Muscle of back (tissue), 13 donors: ENCODE data around the gene LSM14A. TPM values are rescaled to one million over a fixed set of nuclear protein-coding genes. Genes with fewer than 3 reads are reported as not detected.
"Not testable (repeated sequence)": the region's sequence is repeated elsewhere in the genome, so short reads cannot be mapped to it uniquely, and the experiment has no call there.

ENCODE experiments used
- DNase-seq, 3 donors: peaks; one replicate each; pipeline versions ENCODE4 v3.0.0 to v3.0.0-alpha.2; 2013
- long read RNA-seq, 9 donors: transcript quantifications; one replicate each; lab custom pipeline, GENCODE V29; 2026
- polyA plus RNA-seq, 10 donors: library from polyadenylated mRNA; unstranded; fragments of 120-200 nt; gene quantifications; one replicate each; pipeline ENCODE4 v1.2.1, GENCODE V29; 2013; ENCODE audit not compliant: insufficient read length in 10 of 10

The LSM14A gene
- polyA plus RNA-seq, result 100 to 1,000 TPM in 2 of 10 donors, 10 to 100 TPM in 8; 66.4 to 125 (median 86.1) TPM
- long read RNA-seq, donor 1, transcript LSM14A-203 (10 exons, 3,596 nt), result major isoform, 7 of 78 reads
- long read RNA-seq, donor 1, partial matches to known transcripts, result 66 of 78 reads
- long read RNA-seq, donor 1, other reads (novel, unspliced or antisense), result 0 of 78 reads
- long read RNA-seq, donor 2, transcript LSM14A-203 (10 exons, 3,596 nt), result major isoform, 7 of 27 reads
- long read RNA-seq, donor 2, partial matches to known transcripts, result 14 of 27 reads
- long read RNA-seq, donor 2, other reads (novel, unspliced or antisense), result 0 of 27 reads
- long read RNA-seq, donor 3, result 0 reads
- long read RNA-seq, donor 4, transcript LSM14A-203 (10 exons, 3,596 nt), result major isoform, 6 of 15 reads
- long read RNA-seq, donor 4, partial matches to known transcripts, result 6 of 15 reads
- long read RNA-seq, donor 4, other reads (novel, unspliced or antisense), result 0 of 15 reads
- long read RNA-seq, donor 5, transcript LSM14A-203 (10 exons, 3,596 nt), result major isoform, 9 of 51 reads
- long read RNA-seq, donor 5, partial matches to known transcripts, result 36 of 51 reads
- long read RNA-seq, donor 5, other reads (novel, unspliced or antisense), result 0 of 51 reads
- long read RNA-seq, donor 6, transcript LSM14A-203 (10 exons, 3,596 nt), result major isoform, 5 of 38 reads
- long read RNA-seq, donor 6, partial matches to known transcripts, result 28 of 38 reads
- long read RNA-seq, donor 6, other reads (novel, unspliced or antisense), result 0 of 38 reads
- long read RNA-seq, donor 7, transcript LSM14A-201 (11 exons, 3,424 nt), result minor isoform, 5 of 81 reads
- long read RNA-seq, donor 7, transcript LSM14A-203 (10 exons, 3,596 nt), result major isoform, 6 of 81 reads
- long read RNA-seq, donor 7, partial matches to known transcripts, result 67 of 81 reads
- long read RNA-seq, donor 7, other reads (novel, unspliced or antisense), result 0 of 81 reads
- long read RNA-seq, donor 8, transcript LSM14A-203 (10 exons, 3,596 nt), result major isoform, 5 of 27 reads
- long read RNA-seq, donor 8, partial matches to known transcripts, result 16 of 27 reads
- long read RNA-seq, donor 8, other reads (novel, unspliced or antisense), result 0 of 27 reads
- long read RNA-seq, donor 9, partial matches to known transcripts, result 0 of 2 reads
- long read RNA-seq, donor 9, other reads (novel, unspliced or antisense), result 0 of 2 reads

DNA sequence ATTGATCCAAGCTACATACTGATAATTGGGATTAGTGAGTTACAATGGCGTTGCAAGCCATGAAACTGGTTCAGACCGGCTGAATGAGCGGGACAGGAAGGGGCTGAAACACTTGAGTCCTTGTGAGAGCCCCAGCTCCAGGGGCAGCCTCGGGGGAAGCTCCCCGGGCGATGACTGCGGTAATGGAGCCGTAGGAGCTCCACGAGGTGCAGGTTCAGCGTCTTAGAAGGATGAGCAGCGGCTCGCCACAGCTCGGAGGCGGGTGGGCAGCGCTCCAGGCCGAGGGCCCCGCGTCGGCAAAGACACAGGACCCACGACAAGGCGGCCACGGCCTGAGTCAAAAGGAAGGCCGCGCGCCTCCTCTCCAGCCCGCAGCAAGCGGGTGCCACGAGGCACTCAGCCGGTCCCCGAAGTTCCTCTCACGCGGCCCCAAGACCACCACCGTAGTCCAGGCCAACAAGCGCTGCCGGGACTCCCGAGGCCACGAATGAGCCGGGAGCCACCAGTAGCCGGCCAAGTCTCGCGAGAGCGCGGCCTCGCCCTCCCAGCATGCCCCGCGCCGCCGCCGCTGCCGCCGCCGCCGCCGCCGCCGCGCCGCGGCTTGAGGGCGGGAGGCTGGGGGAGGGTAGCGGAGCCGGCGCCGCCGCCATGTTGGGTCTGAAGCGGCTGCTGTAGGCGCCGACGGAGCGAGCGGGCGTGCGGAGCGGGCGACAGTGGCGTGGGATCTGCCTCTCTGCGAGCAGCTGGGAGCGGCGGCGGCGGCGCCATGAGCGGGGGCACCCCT is at the start of gene LSM14A:
Gene LSM14A, plus strand, starts transcription at position 628 of the 784 bp plus-strand sequence. Its CDS starts 139 bp downstream, at position 767.
- DNase-seq, result peak; percentile 91 to 97 (median 94)

DNA sequence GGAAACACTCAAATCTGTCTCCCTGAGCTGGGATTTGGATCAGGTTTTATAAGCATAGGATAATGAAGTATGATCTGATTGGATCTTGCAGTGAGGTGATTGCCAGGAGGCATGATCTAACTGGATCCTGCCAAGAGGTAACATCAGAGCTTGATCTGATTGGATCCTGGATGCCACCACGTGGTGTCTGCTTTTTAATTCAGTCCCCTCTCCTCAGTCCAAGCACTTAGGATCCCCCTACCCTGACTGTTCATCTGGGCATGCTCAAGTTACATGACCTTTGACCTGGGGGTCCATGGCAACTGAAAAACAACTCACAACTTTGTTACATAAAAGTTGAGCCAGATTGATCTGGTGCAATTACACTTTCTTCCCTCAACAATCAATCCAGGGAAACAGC is 47.5 kb upstream of the LSM14A start:
- DNase-seq, result no peak

DNA sequence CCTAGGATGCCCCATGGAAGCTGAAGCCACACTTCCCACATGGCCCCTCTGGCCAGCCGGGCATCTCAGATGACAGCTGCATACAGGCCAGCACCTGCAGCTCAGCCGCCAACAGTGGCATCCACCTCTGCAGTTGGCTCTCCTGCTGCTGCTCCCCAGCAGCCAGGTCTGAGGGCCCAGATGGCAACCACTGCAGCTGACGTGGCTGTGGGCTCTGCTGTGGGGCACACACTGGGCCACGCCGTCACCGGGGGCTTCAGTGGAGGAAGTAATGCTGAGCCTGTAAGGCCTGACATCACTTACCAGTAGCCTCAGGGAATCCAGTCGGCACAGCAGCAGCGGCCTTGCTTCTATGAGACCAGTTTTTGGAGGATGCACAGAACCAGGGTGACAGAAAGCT is 45.3 kb upstream of the LSM14A start:
- DNase-seq, result no peak

DNA sequence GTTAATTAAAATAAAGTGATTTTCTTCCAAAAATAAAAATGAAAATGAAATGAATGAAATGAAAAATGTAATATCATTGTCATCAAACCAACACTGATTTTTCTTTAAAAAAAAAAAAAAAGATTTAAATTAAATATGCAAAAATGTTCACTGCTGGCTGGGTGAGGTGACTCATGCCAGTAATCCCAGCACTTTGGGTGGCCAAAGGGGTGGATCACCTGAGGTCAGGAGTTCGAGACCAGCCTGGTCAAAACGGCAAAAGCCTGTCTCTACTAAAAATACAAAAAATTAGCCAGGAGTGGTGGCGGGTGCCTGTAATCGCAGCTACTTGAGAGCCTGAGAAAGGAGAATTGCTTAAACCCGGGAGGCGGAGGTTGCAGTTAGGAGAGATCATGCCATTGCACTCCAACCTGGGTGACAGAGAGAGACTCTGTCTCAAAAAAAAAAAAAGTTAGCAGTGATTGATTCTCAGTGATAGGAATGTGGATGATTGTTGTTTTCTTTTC is 44.6 kb upstream of the LSM14A start:
- no peak for DNase-seq

DNA sequence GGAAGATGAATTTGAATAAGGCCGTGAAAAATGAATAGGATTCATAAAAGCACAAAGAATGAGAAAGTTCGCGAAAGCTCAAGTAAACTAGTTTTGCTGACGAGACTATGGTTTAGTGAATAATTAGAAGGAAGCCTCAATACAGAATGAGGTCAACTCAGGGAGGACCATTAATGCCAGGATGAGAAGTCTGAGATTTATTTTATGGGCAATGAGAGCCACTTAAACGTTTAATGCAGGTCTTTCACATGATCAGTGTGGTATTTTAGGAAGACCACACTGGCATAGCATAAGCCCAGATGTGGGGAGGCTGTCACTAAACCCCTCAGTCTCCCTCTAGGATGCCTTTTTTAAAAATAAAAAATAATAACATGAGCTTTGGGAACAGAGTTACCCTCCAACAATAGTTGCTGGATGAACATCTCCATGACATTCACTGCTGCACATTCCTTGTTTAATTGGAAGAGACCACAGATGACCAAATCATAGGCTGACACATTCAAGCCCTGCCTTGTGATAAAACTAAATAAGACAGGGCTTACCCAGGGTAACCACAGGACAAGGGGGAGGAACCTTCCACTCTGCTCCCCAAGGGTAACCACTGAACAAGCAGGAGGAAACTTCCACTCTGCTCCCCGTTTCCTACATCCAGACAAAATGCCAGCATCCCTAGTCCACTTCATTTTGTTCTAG is 43.6 kb upstream of the LSM14A start:
- no peak for DNase-seq

DNA sequence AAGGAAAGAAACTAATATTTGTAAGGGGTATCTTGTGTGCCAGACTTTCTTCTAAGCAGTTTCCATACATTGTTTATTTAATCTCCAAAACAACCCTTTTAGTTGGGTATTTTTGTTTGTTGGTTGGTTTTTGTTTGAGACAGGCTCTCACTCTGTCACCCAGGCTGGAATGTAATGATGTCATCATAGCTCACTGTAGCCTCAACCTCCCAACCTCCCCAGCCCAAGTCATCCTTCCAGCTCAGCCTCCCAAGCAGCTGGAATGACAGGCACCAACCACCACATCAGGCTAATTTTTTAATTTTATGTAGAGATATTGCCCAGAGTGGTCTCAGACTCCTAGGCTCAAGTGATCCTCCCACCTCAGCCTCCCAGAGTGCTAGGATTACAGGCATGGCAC is 41.2 kb upstream of the LSM14A start:
- DNase-seq, result no peak

DNA sequence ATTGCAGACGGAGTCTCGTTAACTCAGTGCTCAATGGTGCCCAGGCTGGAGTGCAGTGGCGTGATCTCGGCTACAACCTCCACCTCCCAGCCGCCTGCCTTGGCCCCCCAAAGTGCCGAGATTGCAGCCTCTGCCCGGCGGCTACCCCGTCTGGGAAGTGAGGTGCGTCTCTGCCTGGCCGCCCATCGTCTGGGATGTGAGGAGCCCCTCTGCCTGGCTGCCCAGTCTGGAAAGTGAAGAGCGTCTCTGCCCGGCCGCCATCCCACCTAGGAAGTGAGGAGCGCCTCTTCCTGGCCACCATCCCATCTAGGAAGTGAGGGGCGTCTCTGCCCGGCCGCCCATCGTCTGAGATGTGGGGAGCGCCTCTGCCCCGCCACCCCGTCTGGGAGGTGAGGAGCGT is 40.2 kb upstream of the LSM14A start:
- not testable (repeated sequence) for DNase-seq

DNA sequence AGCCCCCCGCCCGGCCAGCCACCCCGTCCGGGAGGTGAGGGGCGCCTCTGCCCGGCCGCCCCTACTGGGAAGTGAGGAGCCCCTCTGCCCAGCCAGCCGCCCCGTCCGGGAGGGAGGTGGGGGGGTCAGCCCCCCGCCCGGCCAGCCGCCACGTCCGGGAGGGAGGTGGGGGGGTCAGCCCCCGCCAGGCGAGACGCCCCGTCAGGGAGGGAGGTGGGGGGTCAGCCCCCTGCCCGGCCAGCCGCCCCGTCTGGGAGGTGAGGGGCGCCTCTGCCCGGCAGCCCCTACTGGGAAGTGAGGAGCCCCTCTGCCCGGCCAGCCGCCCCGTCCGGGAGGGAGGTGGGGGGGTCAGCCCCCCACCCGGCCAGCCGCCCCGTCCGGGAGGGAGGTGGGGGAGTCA is 39.6 kb upstream of the LSM14A start:
- DNase-seq, result not testable (repeated sequence)

DNA sequence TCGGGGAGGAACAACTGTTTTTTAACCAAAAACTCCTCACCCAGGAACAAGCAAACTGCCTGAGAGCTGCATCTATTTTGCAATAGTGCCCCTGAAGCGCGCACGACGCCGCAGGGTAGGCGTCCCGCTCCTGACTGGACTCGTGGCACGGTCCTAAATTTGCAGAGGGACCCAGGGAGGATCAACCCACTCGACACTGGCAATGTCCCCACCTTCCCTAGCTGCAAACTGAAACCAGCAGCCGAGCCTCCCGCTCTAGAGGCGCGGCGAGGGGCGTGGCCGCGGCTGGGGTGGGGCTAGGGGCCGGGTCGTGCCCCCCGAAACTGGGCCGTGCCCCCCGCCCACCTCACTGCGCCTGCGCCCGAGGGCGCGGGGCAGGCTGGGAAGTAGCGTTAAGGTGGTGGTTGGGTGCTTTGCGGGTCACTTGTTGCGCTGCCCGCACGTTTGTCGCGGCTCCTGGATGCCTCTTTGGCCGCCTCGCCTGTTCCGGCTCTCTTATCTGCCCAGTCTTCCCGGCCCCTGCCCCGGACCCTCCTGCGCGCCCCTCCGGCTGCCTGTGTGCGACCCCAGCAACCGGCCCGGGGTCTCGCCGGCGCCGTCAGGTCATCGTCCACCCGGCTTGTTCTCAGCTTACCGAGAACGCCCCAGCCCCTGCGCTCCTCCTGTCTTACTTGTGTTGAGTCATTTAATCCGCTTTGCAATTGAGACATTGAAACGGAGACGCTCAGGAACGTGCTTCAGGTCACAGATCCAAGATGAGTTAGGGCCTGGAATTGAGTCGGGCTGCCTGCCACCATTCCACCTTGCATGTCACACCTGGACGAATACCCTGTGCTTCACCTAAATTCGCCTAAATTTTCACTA is 37.9 kb upstream of the LSM14A start:
- DNase-seq, result peak; percentile 83 to 93 (median 90)

DNA sequence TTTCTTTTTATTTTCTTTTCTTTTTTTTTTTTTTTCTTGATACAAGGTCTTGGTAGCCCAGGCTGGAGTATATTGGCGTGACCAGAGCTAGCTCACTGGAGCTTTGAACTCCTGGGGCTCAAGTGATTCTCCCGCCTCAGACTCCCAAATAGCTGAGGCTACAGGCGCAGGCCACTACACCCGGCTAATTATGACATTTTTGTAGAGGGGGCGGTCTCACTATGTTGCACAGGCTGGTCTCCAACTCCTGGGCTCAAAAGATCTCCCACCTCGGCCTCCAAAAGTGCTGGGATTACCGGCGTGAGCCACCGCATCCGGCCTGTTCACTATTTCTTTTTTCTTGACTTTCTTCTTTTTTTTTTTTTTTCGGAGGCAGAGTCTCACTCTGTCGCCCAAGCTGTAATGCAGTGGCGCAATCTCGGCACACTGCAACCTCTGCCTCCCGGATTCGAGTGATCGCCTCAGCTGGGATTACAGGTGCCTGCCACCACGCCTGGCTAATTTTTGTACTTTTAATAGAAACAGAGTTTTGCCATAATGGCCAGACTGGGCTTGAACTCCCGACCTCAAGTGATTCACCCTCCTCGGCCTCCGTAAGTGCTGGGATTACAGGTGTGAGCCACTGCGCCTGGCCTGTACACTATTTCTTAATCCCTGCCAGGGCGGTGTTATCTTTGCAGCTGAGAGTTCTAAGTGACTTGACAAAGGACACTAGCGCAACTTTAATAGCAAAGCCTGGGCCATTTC is 37.1 kb upstream of the LSM14A start:
- no peak for DNase-seq

DNA sequence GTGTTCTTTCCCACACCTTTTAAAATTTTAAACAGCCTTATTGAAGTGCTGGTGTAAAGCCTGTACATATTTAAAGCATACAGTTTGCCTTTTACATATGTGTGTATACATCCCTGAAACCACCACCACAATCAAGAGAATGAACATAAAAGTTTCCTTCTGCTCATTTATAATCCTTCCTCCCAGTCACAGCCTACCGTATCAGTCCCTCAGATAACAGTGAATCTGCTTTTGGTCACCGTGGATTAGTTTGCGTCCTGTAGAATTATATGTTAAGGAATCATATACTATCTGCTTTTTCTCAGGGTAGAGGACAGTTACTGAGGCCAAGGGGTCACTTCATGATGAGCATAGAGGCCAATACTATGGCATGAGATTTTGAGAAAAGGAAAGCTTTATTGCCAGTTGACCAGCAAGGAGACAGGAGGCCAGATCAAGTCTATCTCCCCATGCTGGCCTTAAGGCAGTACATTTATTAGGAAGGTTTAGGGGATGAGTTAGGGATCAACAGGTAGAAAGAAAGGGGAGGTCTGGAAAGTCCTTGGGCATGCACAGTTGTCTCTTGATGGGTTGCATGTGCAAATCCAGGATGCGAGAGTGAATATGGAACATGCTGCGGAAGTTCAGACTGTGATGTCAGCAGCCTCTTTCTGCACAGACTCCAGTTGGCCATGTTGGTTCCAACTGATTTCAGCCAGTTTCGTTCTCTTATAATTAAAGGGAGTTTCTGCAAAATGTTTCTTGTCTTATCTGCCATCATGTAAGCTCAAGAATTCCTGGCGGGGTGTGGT is 36.3 kb upstream of the LSM14A start:
- DNase-seq, result no peak

DNA sequence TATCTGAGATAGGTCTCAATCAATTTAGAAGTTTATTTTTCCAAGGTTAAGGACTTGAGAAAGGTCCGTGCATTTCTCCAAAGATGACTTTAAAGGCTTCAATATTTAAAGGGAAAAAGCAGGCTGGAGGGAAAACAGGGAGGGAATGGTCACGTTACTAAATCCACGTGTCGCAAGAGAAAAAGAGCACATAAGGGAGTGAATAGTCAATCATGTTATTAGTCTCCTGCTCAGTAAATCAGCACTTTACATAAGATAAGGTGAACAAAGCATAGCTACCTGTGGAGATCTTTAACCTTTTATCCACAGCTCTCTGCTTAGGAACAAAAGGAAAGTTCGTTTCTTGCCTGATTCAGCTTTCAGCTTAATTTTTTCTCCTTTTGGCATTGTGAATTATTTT is 31.3 kb upstream of the LSM14A start:
- DNase-seq, result no peak

DNA sequence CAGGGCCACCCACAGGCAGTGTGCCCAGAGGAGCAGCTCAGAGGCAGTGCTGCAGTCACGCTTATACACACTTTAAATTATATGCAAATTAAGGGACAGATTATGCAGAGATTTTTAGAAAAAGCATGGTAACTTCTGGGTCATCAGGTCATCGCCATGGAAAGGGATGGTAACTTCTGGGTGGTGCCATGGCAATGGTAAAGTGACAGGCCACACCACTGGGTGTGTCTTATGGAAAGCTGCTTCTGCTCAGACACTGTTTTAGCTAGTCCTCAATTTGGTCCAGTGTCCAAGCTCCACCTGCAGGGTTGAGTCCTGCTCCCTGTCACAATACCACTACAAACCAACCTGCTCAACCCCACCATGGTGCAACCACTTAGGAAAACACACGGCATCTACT is 29.9 kb upstream of the LSM14A start:
- DNase-seq, result no peak

DNA sequence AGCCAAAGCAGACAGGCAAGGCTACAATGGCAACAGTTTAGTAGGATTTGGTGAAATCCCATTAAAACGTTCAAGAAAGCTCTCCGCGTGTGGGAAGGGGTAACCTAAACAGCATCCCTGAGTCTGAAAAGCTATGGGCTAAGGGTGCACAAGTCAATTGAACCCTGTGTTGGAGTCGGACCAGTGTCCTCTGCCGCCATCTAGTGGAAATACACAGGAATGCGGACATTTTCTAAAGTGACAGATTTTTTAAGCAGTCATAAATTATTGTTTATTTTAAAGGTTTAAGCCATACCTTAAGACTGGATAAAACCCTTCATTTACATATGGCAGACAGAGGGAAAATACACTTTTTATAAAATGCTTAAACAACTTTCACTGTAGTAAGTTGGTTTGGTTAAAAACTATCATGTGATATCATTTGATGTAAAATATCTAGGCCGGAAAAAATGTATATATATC is 26.5 kb upstream of the LSM14A start:
- DNase-seq, result peak; percentile 38 to 69 (median 56)

DNA sequence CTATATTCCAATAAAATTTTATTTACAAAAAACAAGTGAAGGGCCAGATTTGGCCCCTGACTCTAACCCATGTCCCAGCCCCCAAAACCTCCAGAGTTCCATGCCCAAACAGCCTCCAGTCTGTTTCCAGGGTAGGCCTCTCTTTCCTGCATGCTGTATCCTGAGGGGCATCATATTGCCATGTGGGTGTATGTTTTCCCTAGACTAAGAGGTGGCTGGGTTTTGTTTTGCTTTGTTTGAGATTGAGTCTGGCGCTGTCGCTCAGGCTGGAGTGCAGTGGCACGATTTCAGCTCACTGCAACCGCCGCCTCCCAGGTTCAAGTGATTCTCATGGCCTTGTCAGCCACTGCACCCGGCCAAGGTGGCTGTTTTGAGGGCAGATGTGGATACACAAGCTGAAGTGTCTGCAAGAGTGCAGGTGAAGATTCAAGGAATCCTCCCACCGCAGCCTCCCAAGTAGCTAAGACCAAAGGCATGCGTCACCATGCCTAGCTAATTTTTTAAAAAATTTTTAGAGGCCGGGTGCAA is 23.6 kb upstream of the LSM14A start:
- DNase-seq, result no peak

DNA sequence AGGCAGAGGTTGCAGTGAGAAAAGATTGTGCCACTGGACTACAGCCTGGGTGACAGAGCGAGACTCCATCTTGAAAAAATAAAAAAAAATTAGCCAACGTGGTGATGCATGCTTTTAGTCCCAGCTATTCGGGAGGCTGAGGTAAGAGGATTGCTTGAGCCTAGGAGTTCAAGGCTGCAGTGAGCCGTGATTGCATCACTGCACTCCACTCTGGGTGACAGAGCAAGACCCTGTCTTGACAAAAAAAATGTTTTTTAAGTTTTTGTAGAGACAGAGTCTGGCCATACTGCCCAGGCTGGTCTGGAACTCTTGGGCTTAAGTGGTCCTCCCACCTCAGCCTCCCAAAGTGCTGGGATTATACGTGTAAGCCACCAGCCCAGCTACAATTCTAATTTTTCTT is 22.4 kb upstream of the LSM14A start:
- DNase-seq, result no peak

DNA sequence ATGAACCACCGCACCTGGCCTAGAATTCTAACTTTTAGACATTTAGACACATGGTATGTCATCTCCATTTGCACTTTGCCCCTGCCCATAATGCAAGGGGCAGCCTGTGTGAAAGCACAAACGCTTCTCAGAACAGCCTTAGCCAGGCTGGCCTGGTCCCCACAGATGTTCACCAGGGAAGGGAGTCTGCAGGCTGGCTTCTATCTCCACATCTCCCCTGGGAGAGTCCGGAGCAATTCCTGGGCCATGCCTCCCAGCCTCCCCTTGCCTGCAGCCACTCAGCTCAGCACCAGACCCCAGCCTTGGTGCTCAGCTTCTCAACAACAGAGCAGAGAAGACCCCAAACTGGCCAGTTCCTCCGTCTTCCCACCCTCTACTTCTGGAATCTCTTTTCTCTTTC is 21.7 kb upstream of the LSM14A start:
- no peak for DNase-seq
